ENCODE measurements around the gene DGKI. TPM values are rescaled to one million over a fixed set of nuclear protein-coding genes. Genes with fewer than 3 reads are reported as not detected.

The DGKI gene
- total and polyA plus RNA-seq, 2 of the 13 experiments (the other 11 are each of a cell fraction or from before 2014, with no cell fraction given): 0.09 to 0.17 TPM

GRCh38 chr7:137642031-137642430 is 204.7 kb downstream of the DGKI start:
- H3K27ac ChIP-seq (ENCODE audit: extremely low read length, insufficient read depth, low read length): no peak overlapping the region
- no peaks in the 10 kb centered on the region; a peak in 1 of 5 replicates for H3K27me3 ChIP-seq (ENCODE audit: control insufficient read depth in 1 of 2, insufficient read depth in 2 of 2, low read length in 2 of 2)
- H3K4me2 ChIP-seq (ENCODE audit: low read depth, low read length): no peak overlapping the region
- no peak overlapping the region for H3K4me3 ChIP-seq (replicated peaks in 1 of 3; ENCODE audit: insufficient read depth in 1 of 3, low read depth in 2 of 3, low read length in 3 of 3)
- H3K9me3 ChIP-seq (ENCODE audit: low read length): no peaks in the 10 kb centered on the region
- no TSS peak for BruUV-seq (replicated peaks)
- in situ Hi-C loops (cut with HindIII; ENCODE audit: extremely low pct_ligation_motif_present, low pct_unique_long_range_greater_than_20kb) (no loop called here), intact Hi-C loops (cut with micrococcal nuclease; ENCODE audit: unreplicated experiment) (no loop called here)
- H2AFZ ChIP-seq (ENCODE audit: low read length): no peak overlapping the region
- no peaks in the 10 kb centered on the region for H4K20me1 ChIP-seq (ENCODE audit: insufficient read depth, low read length)
- H3K79me2 ChIP-seq (ENCODE audit: insufficient read depth, low read length): no peaks in the 10 kb centered on the region
- POLR2A ChIA-PET: no interaction called here
- CTCF ChIA-PET (ENCODE audit: low intra/inter-chr PET ratio, low total read pairs): no interaction called here
- ATAC-seq (no peak), DNase-seq (ENCODE audit: low spot score) (no peak), FAIRE-seq (no peak)
- H3K36me3 ChIP-seq (replicated peaks in 1 of 2; ENCODE audit: control insufficient read depth in 1 of 2, insufficient read depth in 2 of 2, low read length in 2 of 2): no peaks in the 10 kb centered on the region
- no peak overlapping the region for H3K9ac ChIP-seq (ENCODE audit: insufficient read depth, low read depth, low read length)
- no peaks in the 10 kb centered on the region for H3K4me1 ChIP-seq (ENCODE audit: insufficient read depth, low read length)
- TF ChIP-seq ISL2 (CRISPR knock-in tag; IDR thresholded peaks at IDR 0.05): no peak
- TF ChIP-seq ZFYVE20 (CRISPR knock-in tag; IDR thresholded peaks at IDR 0.05; ENCODE audit: borderline replicate concordance, low read depth): no peak
- TF ChIP-seq ZNF317 (CRISPR knock-in tag; IDR thresholded peaks at IDR 0.05): no peak
- no peak for TF ChIP-seq UBTF (CRISPR knock-in tag; IDR thresholded peaks at IDR 0.05)
- TF ChIP-seq MIER2 (CRISPR knock-in tag; IDR thresholded peaks at IDR 0.05): no peak
- no peak for TF ChIP-seq ZSCAN25 (CRISPR knock-in tag; IDR thresholded peaks at IDR 0.05)
- no peak for TF ChIP-seq ZNF407 (CRISPR knock-in tag; IDR thresholded peaks at IDR 0.05; ENCODE audit: not compliant biosample characterization)
- TF ChIP-seq MED13 (CRISPR knock-in tag; IDR thresholded peaks at IDR 0.05): no peak
- no peak for TF ChIP-seq TCF7 (IDR thresholded peaks at IDR 0.05; ENCODE audit: low read depth)
- TF ChIP-seq SOX5 (CRISPR knock-in tag; IDR thresholded peaks at IDR 0.05; ENCODE audit: borderline replicate concordance): no peak
- TF ChIP-seq, protein P1, sequence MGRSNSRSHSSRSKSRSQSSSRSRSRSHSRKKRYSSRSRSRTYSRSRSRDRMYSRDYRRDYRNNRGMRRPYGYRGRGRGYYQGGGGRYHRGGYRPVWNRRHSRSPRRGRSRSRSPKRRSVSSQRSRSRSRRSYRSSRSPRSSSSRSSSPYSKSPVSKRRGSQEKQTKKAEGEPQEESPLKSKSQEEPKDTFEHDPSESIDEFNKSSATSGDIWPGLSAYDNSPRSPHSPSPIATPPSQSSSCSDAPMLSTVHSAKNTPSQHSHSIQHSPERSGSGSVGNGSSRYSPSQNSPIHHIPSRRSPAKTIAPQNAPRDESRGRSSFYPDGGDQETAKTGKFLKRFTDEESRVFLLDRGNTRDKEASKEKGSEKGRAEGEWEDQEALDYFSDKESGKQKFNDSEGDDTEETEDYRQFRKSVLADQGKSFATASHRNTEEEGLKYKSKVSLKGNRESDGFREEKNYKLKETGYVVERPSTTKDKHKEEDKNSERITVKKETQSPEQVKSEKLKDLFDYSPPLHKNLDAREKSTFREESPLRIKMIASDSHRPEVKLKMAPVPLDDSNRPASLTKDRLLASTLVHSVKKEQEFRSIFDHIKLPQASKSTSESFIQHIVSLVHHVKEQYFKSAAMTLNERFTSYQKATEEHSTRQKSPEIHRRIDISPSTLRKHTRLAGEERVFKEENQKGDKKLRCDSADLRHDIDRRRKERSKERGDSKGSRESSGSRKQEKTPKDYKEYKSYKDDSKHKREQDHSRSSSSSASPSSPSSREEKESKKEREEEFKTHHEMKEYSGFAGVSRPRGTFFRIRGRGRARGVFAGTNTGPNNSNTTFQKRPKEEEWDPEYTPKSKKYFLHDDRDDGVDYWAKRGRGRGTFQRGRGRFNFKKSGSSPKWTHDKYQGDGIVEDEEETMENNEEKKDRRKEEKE (IDR thresholded peaks at IDR 0.05): no peak
- TF ChIP-seq CHD2 (IDR thresholded peaks at IDR 0.05; ENCODE audit: low read depth, low read length): no peak
